ENCODE data around the gene RNF151.
"Not testable (repeated sequence)": the region's sequence is repeated elsewhere in the genome, so short reads cannot be mapped to it uniquely, and the experiment has no call there.

RNF151 gene

DNA sequence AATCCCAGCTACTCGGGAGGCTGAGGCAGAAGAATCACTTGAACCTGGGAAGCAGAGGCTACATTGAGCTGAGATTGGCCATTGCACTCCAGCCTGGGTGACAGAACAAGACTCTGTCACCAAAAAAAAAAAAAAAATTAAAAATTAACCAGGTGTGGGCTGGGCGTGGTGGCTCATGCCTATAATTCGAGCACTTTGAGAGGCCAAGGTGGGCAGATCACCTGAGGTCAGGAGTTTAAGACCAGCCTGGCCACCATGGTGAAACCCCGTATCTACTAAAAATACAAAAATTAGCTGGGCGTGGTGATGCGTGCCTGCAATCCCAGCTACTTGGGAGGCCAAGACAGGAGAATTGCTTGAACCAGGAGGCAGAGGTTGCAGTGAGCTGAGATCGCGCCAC, 26.8 kb upstream of the RNF151 start:
- not testable (repeated sequence) for DNase-seq

DNA sequence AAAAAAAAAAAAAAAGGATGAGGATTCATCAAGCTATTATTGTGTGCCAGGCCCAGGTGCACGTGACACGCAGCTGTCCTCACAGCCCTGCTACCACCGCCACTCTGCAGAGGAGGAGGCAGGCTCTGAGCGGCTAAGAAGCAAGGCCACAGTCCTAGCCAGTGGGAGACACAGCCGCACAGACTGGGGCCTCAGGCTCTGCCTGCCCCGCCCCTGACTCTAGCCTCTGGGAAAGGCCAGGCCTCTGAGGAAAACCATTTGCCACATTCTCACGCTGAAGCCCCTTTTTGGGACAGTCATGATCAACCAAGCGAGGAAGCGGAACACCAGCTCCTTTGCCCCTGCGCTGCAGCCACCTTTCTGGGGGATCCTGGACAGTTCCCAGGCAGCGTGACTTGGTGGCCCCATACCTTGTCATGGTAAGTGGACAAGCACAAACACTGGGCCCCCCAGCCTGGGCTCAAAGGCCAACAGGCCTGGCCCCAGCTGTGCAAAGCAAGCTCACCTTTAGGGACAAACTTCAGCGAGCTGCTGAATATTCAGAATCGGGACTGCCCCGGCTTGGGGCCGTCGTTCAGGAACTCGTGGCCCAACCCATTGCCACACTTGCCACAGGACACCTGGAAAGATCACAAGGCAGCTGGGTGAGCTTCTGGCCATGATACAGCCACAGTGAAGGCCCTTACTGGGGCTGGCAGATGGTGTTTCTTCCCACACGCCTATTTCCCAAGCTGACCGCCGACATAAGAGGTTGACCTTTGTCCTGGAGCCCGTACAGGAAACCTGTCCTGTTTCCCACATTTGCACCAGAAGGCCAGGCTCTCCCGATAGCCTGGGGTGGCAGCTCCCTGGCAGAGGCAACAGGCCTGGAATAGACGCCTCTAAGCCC, 26.1 kb upstream of the RNF151 start:
- no peak for DNase-seq

DNA sequence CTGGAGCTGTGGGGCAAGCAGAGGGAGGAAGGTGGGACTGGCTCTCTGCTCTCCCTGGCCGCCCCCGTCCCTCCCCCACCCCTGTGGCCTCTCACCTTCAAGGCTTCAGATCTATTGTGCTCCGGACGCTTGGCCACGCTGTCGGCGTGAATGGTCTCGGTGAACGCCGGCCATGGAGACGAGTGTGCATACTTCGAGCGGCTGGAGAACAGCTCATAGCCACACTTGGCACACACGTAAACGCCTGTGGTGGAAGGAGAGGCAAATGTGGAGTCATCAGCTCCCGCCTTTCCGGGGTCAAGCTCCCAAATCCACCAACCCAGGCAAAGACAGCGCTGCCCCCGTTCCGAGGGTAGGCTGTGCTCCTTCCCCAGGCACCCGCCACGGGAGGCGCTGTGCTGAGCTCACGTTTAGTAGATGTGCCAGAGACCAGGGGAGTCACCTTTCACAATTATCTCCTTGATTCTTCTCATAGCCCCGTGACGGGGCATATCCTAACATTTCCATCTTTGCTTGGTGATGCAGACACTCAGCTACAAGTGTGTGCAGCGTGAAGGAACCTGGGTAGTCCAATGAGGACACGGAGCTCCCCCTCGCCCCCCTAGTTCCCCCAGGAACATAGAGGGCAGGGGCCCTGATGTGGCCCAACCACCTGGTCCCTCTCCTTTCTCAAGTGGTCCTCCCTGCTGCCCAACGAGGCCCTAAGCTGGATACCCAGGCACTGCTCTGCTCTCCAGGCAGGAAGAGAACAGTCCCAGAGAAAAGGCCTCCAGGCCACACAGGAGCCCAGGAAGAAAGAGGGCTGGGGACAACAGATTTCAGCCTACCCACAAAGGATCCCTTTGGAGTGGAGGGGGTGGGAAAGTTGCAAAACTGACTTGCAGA, 25.3 kb upstream of the RNF151 start:
- DNase-seq, result no peak

DNA sequence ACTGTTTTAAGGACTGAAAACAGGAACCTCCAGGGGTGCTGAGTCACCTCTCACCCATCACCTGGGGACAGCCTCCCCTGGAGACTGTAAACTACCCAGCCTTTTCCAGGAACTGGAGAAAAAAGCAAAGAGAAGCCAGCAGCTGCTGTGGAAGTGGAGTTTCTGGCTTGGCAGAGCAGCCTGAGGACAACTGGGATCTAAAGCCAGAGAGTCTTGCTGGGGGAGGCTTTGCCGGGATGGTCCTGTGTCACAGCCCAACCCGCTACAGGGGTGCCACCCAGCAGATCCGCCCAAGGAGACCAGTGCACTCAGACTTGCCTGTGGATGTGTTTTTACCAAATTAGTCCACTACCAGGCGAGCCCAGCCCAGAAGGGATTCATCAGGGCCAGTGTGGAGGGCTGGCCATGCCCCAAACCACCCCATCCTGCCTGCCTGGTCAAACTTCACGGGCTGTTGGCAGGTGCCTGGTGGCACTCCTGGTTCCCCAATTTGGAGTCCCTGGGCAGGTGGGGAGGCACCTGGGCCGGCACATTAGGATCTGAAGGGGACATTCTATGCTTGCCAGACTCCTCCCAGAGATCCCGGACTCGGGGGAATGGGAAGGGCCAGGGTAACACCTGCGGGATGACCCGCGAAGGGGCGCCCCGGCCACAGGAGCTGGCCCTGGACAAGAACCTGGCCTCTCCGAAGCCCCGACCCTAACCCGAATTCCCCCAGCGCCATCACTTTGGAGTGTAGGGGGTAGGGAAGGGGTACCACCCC, 24.4 kb upstream of the RNF151 start:
- no peak for DNase-seq

DNA sequence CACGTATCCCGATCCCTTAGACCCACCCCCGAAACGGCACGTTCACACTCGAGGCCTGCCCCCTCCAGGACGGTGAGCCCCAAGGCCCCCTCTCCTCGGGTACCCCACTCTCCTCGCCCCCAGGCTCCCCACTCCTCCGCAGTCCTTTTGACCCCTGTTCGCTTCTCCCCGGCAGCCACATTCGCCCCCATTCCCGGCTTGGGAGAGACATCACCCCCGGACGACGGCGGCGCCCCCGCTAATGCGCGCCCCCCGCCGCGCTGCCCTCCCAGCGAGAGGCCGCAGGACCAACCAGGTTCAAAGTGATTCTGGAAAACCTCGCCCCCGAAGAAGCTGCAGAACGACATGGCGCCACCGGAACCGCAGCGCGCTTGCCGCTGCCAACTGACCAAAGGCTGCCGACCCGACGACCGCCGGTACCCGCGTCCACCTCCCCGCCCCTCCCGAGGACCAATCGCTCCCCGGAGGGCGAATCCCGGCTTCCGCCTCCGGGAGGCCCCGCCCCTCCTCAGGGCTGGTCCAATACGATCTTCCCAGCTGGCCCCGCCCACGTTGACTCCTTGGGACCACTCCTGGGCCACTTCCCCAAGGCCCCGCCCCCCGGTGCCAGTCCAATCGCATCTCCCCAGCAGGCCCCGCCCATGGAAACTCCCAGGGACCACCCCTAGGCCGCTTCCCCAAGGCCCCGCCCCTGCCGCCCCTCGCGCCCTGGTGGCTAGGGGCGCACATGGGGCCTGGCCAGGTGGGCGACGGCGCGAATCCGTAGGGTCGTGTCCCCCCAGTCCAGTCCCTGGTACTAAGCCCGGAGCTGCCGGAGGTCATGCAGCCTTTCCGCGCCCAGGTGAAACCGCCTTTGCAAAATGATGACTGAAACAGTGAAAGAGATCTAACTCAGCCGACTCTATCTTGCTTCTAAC, 23.6 kb upstream of the RNF151 start, which contains the start of gene MSRB1:
MSRB1 (minus strand) TSS at position 390 of the 917 bp plus-strand sequence; CDS start at position 347, 43 bp downstream.
- peak; percentile 93 for DNase-seq

DNA sequence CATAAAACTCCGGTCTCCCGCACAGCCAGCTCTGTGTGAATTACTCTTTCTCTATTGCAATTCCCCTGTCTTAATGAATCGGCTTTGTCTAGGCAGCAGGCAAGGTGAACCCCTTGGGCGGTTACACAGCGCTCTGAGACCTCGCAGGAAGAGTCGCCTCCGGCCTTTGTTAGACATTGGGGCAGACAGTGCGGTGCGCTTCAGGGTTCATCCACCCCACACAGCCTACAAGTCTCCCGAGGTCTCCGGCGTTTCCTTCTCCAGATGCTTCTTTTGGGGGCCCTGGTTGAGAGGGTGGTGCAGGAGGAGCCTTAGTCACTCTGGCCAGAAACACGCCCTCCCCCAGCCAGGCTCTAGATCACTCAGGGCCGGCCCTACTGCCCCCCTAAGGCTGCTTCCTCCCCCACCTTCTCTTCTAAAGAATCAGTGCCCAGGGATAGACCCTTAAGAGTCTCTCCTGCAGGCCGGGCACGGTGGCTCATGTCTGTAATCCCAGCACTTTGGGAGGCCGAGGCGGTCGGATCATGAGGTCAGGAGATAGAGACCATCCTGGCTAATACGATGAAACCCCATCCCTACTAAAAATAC, 21.9 kb upstream of the RNF151 start:
- DNase-seq, result no peak

DNA sequence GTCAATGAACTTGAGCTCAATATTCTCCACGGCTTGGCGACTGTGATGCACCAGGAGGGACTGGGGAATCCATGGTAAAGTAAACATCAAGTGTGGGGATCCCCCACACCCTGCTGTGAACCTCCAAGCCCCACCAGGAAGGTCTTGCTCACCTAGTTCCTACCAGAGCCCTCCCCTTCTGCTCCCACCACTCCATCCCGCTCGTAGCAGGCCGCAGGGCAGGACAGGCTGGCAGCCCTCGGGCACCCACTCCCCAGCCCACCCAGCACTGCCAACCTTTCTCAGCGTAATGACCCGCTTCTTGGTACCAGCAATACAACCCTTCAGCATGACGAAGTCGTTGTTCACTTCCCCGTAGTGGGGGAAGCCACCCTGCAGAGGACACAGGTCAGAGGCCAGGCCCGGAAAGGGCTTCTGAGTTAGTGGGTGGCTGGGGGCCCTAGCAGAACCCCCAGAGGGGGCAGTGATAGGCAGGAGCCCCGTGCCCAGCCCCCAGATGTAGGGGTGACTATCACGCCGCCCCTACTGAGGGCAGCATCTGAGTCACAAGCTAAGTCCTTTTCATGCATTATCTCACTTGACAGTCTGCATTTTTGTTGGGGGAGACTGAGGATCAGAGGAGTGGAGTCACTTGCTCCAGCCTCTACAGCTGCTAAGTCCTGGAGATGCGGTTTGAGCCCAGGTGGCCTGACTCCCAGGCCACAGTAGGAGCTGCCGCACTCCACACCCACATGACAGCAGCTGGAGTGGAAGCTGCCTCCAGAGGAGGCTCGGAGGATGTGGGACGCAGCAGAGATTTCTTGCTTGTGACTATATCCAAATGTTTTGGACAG, 20.9 kb upstream of the RNF151 start:
- no peak for DNase-seq

DNA sequence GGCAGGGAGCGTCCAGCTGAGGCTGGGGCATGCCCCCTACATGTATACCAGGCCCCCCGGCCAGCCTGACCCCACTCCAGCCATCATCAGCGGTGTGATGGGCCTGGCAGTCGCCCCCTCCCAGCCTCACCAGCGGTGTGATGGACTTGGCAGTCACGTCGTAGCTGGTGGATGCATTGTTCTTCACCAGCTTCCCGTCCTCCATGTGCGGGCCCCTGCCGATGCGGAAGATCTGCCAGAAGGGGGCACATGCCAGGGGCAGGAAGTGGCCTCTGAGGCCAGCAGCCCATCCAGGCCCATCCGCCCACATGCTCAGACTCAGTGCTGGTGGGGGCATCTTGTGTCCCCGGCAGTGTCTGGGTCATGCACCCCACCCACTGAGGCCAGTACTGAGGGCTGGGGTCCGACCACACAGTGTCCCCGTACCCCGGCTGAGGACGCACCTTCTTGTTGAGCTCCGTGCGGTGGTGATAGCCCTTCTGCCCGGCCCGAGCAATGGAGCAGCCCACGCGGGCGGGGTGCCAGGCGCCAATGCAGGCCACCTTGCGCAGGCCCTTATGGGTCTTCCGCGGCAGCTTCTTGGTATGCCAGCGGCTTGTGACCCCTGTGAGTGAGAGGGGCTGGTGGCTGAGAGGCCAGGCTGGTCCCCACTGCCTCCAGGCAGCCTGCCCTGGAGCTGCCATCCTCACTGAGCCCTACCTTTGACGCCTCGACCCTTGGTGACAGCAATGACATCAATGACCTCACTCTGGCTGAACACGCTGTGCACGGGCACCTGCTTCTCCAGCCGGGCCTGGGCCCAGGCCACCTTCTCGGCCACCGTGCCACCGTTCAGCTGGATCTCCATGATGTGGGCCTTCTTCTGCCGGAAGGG, 19.9 kb upstream of the RNF151 start:
- DNase-seq, result no peak

DNA sequence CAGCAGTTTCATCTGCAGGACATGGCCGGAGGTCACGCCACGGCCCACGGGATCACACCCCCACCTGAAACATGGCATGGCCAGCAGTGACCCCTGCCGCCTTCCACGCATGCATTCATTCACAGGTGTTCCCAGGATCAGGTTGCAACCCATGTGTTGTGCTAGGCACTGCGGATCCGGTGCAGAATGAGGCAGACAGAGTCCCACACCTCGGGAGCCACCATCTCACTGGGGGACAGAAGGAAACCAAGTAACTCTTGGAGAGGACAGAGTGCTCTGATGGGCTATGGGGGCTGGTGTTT, 19.3 kb upstream of the RNF151 start:
- DNase-seq, result no peak

DNA sequence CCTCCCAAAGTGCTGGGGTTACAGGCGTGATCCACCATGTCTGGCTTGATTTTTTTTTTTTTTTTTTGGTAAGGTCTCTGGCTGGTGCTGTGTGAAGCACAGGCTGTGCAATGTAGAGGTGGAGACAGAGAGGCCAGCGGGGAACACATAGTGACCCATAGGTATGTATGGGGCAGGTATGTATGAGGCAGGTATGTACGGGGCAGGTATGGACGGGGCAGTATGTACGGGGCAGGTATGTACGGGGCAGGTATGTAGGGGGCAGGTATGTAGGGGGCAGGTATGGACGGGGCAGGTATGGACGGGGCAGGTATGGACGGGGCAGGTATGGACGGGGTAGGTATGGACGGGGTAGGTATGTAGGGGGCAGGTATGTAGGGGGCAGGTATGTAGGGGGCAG, 17.1 kb upstream of the RNF151 start:
- no peak for DNase-seq

DNA sequence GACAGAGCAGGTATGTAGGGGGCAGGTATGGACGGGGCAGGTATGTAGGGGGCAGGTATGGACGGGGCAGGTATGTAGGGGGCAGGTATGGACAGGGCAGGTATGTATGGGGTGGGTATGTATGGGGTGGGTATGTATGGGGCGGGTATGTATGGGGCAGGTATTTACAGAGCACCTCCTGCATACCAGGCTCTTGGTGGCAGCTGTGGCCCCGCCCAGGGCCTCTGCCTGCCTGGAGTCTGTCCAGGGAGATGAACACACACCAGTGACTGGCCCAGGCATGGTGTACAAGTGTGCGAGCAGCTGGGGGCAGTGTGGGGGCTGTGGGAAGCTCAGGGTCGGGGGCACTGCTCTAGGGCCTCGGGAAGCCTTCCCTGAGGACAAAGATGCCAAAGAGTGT, 16.6 kb upstream of the RNF151 start:
- DNase-seq, result no peak

DNA sequence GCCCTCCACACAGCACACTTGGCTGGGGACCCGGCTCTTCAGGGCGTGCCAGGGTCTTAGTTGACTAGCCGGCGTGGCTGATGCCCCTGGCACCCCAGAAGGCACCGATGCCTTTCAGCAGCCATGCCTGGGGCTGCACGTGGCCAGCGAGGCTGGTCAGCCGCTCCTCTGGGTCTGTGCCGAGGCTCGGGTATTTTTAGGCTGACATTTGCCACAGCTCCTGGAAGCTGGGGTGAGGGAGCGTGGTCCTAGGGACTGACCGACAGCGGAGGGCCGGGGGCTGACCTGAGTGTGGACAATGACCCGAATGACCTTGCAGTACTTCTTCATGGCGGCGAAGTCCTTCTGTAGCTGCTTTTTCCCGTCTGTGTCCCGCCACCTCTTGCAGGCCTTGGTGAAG, 16.1 kb upstream of the RNF151 start:
- DNase-seq, result no peak

DNA sequence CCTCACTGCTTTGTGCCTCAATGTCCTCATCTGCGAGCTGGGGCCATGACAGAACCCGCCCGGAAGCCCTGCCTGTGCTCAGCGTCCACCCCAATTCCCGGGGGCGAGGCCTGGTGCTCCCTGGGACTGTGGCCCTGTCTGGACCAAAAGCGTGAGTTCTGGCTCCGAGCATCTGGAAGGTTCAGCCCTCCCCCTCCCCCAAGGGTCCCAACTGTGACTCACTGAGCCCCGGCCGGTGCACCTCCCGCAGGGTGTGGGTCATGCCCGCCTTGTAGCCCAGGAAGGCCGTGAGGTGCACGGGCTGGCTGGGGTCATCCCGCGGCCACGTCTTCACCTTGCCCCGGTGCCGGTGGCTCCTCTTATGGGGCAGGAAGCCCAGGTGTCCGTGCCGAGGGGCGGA, 12.9 kb upstream of the RNF151 start:
- no peak for DNase-seq

DNA sequence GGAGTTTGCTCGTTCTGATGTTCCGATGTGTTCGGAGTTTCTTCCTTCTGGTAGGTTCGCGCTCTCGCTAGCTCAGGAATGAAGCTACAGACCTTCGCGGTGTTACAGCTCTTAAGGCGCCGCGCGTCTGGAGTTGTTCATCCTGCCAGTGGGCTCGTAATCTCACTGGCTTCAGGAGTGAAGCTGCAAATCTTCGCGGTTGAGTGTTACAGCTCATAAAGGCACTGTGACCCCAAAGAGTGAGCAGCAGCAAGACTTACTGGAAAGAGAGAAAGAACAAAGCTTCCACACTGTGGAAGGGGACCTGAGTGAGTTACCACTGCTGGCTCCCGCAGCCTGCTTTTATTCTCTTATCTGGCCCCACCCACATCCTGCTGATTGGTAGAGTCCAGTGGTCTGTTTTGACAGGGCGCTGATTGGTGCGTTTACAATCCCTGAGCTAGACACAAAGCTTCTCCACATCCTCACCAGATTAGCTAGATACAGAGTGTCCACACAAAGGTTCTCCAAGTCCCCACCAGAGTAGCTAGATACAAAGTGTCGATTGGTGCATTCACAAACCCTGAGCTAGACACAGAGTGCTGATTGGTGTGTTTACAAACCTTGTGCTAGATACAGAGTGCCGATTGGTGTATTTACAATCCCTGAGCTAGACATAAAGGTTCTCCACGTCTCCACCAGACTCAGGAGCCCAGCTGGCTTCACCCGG, 9.1 kb upstream of the RNF151 start:
- DNase-seq, result not testable (repeated sequence)

DNA sequence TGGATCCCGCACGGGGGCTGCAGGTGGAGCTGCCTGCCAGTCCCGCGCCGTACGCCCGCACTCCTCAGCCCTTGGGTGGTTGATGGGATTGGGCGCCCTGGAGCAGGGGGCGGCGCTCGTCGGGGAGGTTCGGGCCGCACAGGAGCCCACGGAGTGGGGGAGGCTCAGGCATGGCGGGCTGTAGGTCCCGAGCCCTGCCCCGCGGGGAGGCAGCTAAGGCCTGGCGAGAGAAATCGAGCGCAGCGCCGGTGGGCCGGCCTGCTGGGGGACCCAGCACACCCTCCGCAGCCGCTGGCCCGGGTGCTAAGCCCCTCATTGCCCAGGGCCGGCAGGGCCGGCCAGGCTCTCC, 8.5 kb upstream of the RNF151 start:
- not testable (repeated sequence) for DNase-seq

DNA sequence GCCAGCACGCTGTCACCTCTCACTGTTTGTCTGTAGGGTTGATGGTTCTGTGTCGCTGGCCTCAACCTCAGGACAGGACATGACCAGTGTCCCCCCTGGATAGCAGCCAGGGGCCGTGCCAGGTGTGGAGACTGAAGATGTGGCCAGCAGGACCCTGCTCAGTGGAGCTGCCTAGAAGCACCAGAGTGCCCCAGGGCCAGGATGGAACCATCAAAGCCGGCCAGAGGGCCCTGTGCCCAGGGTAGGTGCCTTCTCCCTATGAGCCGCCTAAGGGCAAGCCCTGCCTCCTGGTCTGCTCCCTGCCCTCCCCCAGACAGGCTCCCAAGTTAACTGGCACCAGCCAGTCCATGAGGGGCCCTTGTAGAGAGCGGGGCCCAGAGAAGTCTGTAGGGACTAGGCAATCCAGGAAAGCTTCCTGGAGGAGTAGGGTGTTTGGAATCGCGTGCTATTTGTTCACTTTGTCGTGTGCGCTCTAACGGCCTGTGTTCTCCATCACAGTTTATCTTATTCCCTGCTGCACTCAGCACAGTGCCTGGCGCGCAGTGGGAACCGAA, 7.9 kb upstream of the RNF151 start:
- no peak for DNase-seq

DNA sequence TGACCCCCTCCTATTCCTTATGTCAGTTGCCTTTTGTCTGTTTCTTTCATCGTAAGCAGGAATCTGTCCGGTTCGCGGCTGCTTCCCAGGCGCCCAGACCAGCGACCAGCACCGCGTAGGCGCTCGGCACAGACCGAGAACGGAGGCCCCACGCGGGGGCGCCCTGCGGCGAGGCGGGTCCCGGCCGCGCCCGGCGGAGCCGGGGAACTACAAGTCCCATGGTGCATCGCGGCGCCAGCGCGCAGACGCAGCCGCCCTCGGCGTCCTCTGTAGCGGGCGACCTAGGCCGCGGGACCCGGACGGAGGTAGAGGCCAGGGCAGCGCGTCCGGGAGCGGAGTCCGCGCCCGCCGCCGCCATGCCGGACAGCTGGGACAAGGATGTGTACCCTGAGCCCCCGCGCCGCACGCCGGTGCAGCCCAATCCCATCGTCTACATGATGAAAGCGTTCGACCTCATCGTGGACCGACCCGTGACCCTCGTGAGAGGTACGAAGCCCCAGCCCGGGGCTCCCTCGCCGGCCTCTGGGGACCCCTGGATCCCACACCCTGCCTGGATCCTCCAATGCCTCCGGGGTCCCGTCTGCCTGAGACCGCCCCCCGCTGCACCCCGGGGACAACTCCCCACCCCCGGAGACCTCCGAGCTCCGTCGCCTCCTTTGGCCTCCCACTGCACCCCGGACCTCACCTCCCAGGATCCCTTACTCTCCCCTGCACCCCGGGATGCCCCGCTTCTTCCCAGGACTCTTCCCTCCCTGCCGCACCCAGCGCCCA, 7.2 kb upstream of the RNF151 start, which contains the start of gene NDUFB10:
NDUFB10 (plus strand) TSS at position 270 of the 771 bp plus-strand sequence; CDS start at position 357, 87 bp downstream.
- peak; percentile 66 for DNase-seq

Data from NCI-H1694 treated with DMSO at 0.1 percent for 48 hours (cell line).